ENCODE data around the gene TTLL11. TPM values are rescaled to one million over a fixed set of nuclear protein-coding genes. Genes with fewer than 3 reads are reported as not detected.

TTLL11 gene
- total RNA-seq, 1 donor from 2014 or later = 0.75 TPM

- peaks cover 2% of the 10 kb centered on the region for H3K9me3 Mint-ChIP-seq
- no peak overlapping the region for H3K9ac ChIP-seq
- H3F3A ChIP-seq (ENCODE audit: low read depth) = peaks cover 21% of the 10 kb centered on the region
- no peak overlapping the region for H3K4me3 Mint-ChIP-seq
- no peaks in the 10 kb centered on the region for H4K20me1 ChIP-seq (ENCODE audit: low read depth)
- no peaks in the 10 kb centered on the region for H3K36me3 Mint-ChIP-seq
- no peak overlapping the region for H2AFZ ChIP-seq (replicated peaks)
- DNase-seq (ENCODE audit: low spot score) = no peak
- peaks cover 46% of the 10 kb centered on the region for H3K4me1 Mint-ChIP-seq
- H3K4me1 ChIP-seq = peaks cover 7% of the 10 kb centered on the region
- no peak overlapping the region for H3K4me2 ChIP-seq
- H3K27me3 ChIP-seq = no peaks in the 10 kb centered on the region
- H3K27me3 Mint-ChIP-seq (ENCODE audit: insufficient read depth, low read depth) = peaks cover 31% of the 10 kb centered on the region
- TF ChIP-seq EZH2phosphoT487 (IDR thresholded peaks at IDR 0.05) = no peak
- TF ChIP-seq EZH2 (IDR thresholded peaks at IDR 0.05) = no peak
- TF ChIP-seq CTCF (IDR thresholded peaks at IDR 0.05) = no peak
- H3K79me2 ChIP-seq (ENCODE audit: low read depth) = no peaks in the 10 kb centered on the region
- H3K4me3 ChIP-seq = no peak overlapping the region
- H3K36me3 ChIP-seq = no peaks in the 10 kb centered on the region
- no peaks in the 10 kb centered on the region for H3K9me3 ChIP-seq (ENCODE audit: low read depth)
- no peak overlapping the region for H3K27ac ChIP-seq
- no peak overlapping the region for H3K27ac Mint-ChIP-seq
Observed at GRCh38 chr9:121892706-121893105, 200.4 kb downstream of the TTLL11 start.

DNA sequence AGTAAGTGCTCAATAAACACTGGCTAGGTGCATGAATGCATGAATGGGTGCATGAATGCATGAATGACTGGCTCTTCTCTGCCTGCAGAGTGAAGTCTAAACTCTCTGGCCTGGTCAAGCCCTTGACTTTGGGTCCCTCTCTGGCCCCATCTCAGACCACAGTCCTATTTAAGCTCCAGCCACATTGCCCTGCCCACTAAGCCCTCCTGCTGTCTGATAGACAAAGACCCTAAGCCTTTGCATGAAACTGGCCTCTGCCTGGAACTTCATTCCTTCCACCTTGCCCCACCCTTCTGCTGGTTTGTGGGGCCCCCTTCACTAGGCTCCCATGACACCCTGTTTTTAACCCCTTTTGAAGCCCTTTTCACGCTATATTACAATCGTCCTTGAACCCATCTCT, 202.4 kb downstream of the TTLL11 start:
- Histone ChIP-seq H3K36me3 (no peaks in the 10 kb centered on the region), H3K9me3 (ENCODE audit: low read depth) (no peaks in the 10 kb centered on the region), H3K79me2 (ENCODE audit: low read depth) (no peaks in the 10 kb centered on the region), H3K4me3 (no peak overlapping the region), H3K9ac (no peak overlapping the region), H2AFZ (replicated peaks) (no peak overlapping the region), H3K27ac (no peak overlapping the region), H4K20me1 (ENCODE audit: low read depth) (no peaks in the 10 kb centered on the region), H3F3A (ENCODE audit: low read depth) (peaks cover 9% of the 10 kb centered on the region), H3K4me2 (no peak overlapping the region), H3K4me1 (peaks cover 6% of the 10 kb centered on the region), H3K27me3 (no peaks in the 10 kb centered on the region)
- peaks cover 25% of the 10 kb centered on the region for H3K27me3 Mint-ChIP-seq (ENCODE audit: insufficient read depth, low read depth)
- TF ChIP-seq CTCF (IDR thresholded peaks at IDR 0.05) (no peak), EZH2 (IDR thresholded peaks at IDR 0.05) (no peak), EZH2phosphoT487 (IDR thresholded peaks at IDR 0.05) (no peak)
- H3K9me3 Mint-ChIP-seq = peaks cover 2% of the 10 kb centered on the region
- no peak for DNase-seq (ENCODE audit: low spot score)
- peaks cover 51% of the 10 kb centered on the region for H3K4me1 Mint-ChIP-seq
- no peaks in the 10 kb centered on the region for H3K36me3 Mint-ChIP-seq
- no peak overlapping the region for H3K27ac Mint-ChIP-seq
- no peak overlapping the region for H3K4me3 Mint-ChIP-seq

DNA sequence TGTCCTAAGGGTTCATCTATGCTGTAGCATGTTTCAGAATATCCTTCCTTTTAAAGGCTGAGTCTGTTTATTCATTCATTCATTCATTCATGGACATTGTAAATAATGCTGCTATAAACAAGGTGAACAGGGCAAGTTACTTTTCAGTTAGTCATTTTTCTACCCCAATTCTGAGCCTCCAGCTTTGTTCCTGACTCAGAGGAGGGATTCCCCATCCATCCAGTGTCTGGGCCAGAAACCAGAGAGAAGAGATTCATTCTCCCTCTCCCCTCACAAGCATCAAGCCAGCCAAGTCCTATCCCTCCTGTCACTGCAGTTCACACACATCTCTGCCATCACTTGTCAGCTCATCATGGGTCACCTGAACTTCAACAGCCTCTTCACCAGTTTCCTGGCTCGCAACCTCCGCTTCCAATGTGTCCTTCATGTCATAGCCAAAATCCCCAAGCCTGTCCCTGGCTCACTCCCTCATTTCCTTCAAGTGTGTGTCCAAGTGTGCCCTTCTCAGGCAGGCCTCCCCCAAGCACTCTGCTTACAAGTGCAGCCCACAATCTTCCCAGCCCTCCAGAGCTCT, 203.0 kb downstream of the TTLL11 start:
- H3K27me3 Mint-ChIP-seq (ENCODE audit: insufficient read depth, low read depth) = peaks cover 26% of the 10 kb centered on the region
- H3K4me3 Mint-ChIP-seq = no peak overlapping the region
- Histone ChIP-seq H3K9me3 (ENCODE audit: low read depth) (no peaks in the 10 kb centered on the region), H3K4me1 (peaks cover 7% of the 10 kb centered on the region), H4K20me1 (ENCODE audit: low read depth) (no peaks in the 10 kb centered on the region), H2AFZ (replicated peaks) (no peak overlapping the region), H3K27ac (no peak overlapping the region), H3K27me3 (no peaks in the 10 kb centered on the region), H3K79me2 (ENCODE audit: low read depth) (no peaks in the 10 kb centered on the region), H3K4me2 (no peak overlapping the region), H3K4me3 (no peak overlapping the region), H3F3A (ENCODE audit: low read depth) (peaks cover 2% of the 10 kb centered on the region), H3K36me3 (no peaks in the 10 kb centered on the region), H3K9ac (no peak overlapping the region)
- no peak for TF ChIP-seq CTCF (IDR thresholded peaks at IDR 0.05)
- TF ChIP-seq EZH2phosphoT487 (IDR thresholded peaks at IDR 0.05) = no peak
- TF ChIP-seq EZH2 (IDR thresholded peaks at IDR 0.05) = no peak
- H3K4me1 Mint-ChIP-seq = peaks cover 57% of the 10 kb centered on the region
- H3K27ac Mint-ChIP-seq = no peak overlapping the region
- H3K36me3 Mint-ChIP-seq = no peaks in the 10 kb centered on the region
- no peak for DNase-seq (ENCODE audit: low spot score)
- peaks cover 2% of the 10 kb centered on the region for H3K9me3 Mint-ChIP-seq

All from neural progenitor cell (in vitro differentiated cells).